MM.1S (cell line): ENCODE measurements around the gene ZNF326.

ENCODE experiments used
- EZH2 ChIP-seq: fragments of 300-600 bp; sonication (generic); optimal IDR thresholded peaks from 2 replicates; pipeline ENCODE3; 2017; ENCODE audit warnings: low read depth, mild to moderate bottlenecking, antibody characterized with exemption, low read length, mixed read lengths
- EZH2phosphoT487 ChIP-seq: fragments of 300-600 bp; sonication (generic); IDR thresholded peaks from 2 replicates; pipeline ENCODE4 v1.6.1; 2018; ENCODE audit warnings: antibody characterized with exemption, low read length
- TF ChIP-seq, protein P1 (sequence below): fragments of 300-600 bp; sonication (generic); IDR thresholded peaks from 2 replicates; pipeline ENCODE4 v1.5.1; 2016; ENCODE audit warnings: antibody characterized with exemption, low read length, mixed read lengths

DNA sequence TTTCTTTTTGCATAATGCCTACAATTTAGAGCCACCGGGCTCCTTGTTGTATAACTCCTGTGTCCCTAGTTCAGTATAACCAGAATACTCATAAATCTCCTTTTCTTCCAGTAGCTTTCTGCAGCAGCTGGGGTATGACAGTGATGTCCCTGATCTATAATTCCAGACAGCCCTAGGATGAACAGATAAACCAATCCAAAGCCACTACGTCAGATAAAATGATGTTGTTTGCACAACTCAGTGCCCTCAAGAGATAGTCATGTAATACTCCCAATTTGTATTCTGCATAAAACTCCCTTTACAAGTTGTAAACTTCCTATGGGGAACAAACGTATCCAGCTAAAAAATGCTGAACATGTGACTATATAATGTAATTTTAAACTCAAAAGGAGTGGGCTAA, 44.7 kb downstream of the ZNF326 start:
- TF ChIP-seq, protein P1, sequence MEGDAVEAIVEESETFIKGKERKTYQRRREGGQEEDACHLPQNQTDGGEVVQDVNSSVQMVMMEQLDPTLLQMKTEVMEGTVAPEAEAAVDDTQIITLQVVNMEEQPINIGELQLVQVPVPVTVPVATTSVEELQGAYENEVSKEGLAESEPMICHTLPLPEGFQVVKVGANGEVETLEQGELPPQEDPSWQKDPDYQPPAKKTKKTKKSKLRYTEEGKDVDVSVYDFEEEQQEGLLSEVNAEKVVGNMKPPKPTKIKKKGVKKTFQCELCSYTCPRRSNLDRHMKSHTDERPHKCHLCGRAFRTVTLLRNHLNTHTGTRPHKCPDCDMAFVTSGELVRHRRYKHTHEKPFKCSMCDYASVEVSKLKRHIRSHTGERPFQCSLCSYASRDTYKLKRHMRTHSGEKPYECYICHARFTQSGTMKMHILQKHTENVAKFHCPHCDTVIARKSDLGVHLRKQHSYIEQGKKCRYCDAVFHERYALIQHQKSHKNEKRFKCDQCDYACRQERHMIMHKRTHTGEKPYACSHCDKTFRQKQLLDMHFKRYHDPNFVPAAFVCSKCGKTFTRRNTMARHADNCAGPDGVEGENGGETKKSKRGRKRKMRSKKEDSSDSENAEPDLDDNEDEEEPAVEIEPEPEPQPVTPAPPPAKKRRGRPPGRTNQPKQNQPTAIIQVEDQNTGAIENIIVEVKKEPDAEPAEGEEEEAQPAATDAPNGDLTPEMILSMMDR, result no peak
- no peak for TF ChIP-seq EZH2
- no peak for TF ChIP-seq EZH2phosphoT487
